Skeletal muscle tissue (tissue), 4 donors: ENCODE results near the gene ITGAV. TPM values are rescaled to one million over a fixed set of nuclear protein-coding genes. Genes with fewer than 3 reads are reported as not detected.
"Not testable (repeated sequence)": the region's sequence is repeated elsewhere in the genome, so short reads cannot be mapped to it uniquely, and the experiment has no call there.

Source experiments
- H3K27ac ChIP-seq: one replicate; pipeline ENCODE4 v1.7.0; 2013; ENCODE audit warnings: mild to moderate bottlenecking, low read depth, low read length, inconsistent platforms
- H3K27me3 ChIP-seq, 3 donors: one replicate each; pipeline ENCODE4 v1.7.0; 2013; ENCODE audit warnings: low read length in 3 of 3; ENCODE audit not compliant: control insufficient read depth in 3 of 3, insufficient read depth in 3 of 3
- H3K36me3 ChIP-seq, 3 donors: one replicate each; pipeline ENCODE4 v1.7.0; 2013; ENCODE audit warnings: low read length in 3 of 3; ENCODE audit not compliant: control insufficient read depth in 3 of 3, insufficient read depth in 3 of 3
- H3K4me1 ChIP-seq, 3 donors: one replicate each; pipeline ENCODE4 v1.7.0; 2013; ENCODE audit warnings: low read length in 3 of 3, mild to moderate bottlenecking in 3 of 3; ENCODE audit not compliant: control insufficient read depth in 3 of 3, insufficient read depth in 3 of 3
- H3K4me3 ChIP-seq, 3 donors: one replicate each; pipeline ENCODE4 v1.7.0; 2013; ENCODE audit warnings: low read length in 3 of 3
- H3K9ac ChIP-seq, 3 donors: one replicate each; pipeline ENCODE4 v1.7.0; 2013; ENCODE audit warnings: low read length in 3 of 3, mild to moderate bottlenecking in 3 of 3, moderate library complexity in 2 of 3, low read depth in 1 of 3
- H3K9me3 ChIP-seq, 3 donors: one replicate each; pipeline ENCODE4 v1.7.0; 2013; ENCODE audit warnings: low read length in 3 of 3; ENCODE audit not compliant: control insufficient read depth in 3 of 3
- total RNA-seq: library from RNA; depleted of rRNA; stranded (reverse); fragments of >200 nt; gene quantifications from one replicate; pipeline ENCODE4 v1.2.3, GENCODE V29; 2014
- donor health status: Osteomylitis.

ITGAV gene
- total RNA-seq, 1 donor from 2014 or later, result 62.1 TPM

DNA sequence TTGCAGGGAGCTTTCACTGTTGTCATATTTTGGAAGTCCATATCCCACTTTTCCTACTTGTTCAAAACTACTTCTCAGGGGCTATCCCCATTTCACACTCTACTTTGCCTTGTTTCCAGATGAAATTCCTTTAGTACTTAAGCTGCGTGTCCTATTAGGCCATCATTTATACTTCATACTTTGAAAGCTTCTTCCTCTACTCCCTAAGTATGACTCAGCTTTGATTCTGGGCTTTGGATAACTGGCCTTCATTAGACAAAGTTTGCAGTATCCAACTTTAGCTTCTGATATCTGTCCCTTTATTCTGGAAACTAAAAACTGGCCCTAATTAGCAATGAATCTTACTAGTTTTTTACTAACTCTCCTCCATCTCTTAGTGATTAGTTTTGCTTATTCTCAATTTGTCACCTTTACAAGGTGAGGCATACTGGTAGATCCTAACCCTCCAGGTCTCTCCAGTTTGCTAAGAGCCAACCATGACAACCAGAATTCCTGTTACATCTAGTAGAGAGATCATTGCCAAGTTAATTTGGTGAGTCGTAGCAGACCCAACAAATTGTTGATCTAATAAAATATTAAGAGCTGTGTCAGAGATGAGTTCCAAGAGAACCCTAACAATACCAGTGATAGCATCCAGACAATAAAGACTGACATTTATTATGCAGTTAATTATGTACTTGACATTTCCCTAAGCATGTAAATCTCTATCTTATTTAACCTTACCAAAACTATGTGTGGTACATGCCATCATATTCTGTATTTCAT lies 31.2 kb upstream of the ITGAV start:
- Histone ChIP-seq H3K4me3 (no peak overlapping the region), H3K27me3 (no peaks in the 10 kb centered on the region), H3K27ac (no peak overlapping the region), H3K36me3 (no peaks in the 10 kb centered on the region), H3K9me3 (no peaks in the 10 kb centered on the region), H3K9ac (no peak overlapping the region), H3K4me1 (peaks cover 0 to 6% (median 0%) of the 10 kb centered on the region in 3 donors)

DNA sequence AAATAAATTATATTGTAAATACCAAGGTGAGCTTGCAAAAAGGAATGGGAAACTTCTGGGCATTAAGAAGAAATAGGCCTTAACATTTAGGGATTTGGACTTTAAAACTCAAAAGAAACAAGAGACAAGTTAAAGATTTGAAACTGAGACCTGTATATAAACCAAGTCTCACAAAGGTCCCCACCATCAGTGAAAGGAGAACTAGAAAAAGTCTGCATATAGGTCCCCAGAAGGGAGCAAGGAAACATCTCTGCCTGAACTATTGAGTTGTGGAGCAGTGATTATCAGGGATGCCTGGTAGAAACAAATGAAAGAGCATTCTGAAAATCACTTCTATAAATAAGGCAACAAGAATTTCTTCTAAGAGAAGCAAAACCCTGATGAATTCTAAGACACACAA lies 30.5 kb upstream of the ITGAV start:
- H3K27me3 ChIP-seq, result no peaks in the 10 kb centered on the region
- H3K9me3 ChIP-seq, result no peaks in the 10 kb centered on the region
- H3K4me3 ChIP-seq, result no peak overlapping the region
- H3K4me1 ChIP-seq, result peaks cover 0 to 6% (median 0%) of the 10 kb centered on the region in 3 donors
- H3K27ac ChIP-seq, result no peak overlapping the region
- H3K9ac ChIP-seq, result no peak overlapping the region
- H3K36me3 ChIP-seq, result no peaks in the 10 kb centered on the region

DNA sequence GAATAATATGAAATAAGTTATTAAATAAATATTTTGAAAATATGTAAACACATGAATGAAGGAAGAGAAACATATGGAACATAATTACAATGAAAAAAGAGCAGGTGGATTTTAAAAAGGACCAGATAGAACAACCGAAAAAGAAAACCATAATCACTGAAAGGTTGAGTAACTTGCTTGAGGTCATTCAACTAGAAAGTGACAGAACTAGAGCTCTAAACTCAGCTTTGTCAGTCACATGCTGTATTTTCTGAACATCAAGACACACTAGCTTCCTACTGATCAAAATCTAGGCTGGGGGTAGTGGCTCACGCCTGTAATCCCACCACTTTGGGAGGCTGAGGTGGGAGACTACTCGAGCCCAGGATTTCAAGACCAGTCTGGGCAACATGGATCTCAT lies 30.0 kb upstream of the ITGAV start:
- H3K36me3 ChIP-seq, result no peaks in the 10 kb centered on the region
- H3K4me1 ChIP-seq, result peaks cover 0 to 3% (median 0%) of the 10 kb centered on the region in 3 donors
- no peaks in the 10 kb centered on the region for H3K9me3 ChIP-seq
- H3K27ac ChIP-seq, result no peak overlapping the region
- no peak overlapping the region for H3K4me3 ChIP-seq
- H3K27me3 ChIP-seq, result no peaks in the 10 kb centered on the region
- no peak overlapping the region for H3K9ac ChIP-seq

DNA sequence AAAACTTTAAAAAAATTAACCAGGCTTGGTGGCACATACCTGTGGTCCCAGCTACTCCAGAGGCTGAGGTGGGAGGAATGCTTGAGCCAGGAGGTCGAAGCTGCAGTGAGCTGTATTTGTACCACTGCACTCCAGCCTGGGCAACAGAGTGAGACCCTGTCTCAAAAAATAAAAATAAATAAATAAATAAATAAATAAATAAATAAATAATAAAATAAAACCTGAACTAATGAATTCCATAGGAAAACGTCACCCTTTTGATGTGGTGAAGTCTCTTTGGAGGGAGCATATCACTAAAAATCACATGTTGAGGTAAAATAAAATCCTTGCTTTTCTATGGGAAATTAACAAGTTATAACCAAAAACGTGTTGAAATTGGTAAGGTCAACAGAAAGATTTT lies 29.6 kb upstream of the ITGAV start:
- Histone ChIP-seq H3K36me3 (no peaks in the 10 kb centered on the region), H3K27me3 (no peaks in the 10 kb centered on the region), H3K9me3 (no peaks in the 10 kb centered on the region), H3K4me3 (no peak overlapping the region), H3K27ac (no peak overlapping the region), H3K4me1 (no peaks in the 10 kb centered on the region), H3K9ac (no peak overlapping the region)

DNA sequence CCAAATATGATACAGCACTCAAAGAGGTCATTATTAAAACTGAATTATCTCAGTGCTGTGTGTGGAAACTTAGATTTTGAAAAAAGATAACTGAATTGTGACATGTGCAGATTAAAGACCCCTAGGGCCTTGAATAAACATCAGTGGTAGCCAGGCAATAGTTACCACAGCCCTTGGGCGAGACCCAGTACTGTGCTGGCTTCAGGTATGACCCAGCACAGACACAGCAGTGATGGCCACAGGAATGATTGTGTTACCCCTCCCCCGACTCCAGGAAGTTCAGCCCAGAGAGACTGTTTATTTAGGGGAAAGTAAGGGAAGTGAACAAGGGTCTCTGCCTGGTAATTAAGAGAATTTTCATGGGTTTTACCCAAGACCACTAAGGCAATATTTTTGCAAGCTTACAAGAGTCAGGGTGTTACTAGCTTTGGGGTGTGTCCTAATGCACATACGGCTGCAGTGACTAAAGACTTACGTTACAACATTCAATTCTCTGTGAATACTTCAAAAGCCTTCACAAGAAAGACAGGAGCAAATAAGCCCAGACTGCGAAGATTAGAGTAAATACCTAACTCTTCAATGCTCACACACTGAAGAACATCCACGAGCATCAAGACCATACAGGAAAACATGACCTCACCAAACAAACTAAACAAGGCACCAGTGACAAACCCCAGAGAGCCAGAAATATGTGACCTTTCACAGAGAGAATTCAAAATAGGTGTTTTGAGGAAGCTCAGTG lies 28.2 kb upstream of the ITGAV start:
- Histone ChIP-seq H3K27ac (no peak overlapping the region), H3K4me3 (no peak overlapping the region), H3K36me3 (no peaks in the 10 kb centered on the region), H3K4me1 (no peaks in the 10 kb centered on the region), H3K9ac (no peak overlapping the region), H3K9me3 (no peaks in the 10 kb centered on the region), H3K27me3 (no peaks in the 10 kb centered on the region)

DNA sequence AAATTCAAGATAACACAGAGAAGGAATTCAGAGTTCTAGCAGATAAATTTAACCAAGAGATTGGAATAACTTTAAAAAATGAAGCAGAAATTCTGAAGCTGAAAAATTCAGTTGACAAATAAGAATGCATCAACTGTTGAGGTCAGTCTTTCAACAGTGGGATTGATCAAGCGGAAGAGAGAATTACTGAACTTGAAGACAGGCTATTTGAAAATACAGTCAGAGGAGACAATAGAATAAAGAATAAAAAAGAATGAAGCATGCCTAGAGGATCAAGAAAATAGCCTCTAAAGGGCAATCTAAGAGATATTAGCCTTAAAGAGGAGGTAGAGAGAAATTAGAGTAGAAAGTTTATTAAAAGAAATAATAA lies 27.7 kb upstream of the ITGAV start:
- H3K27me3 ChIP-seq, result no peaks in the 10 kb centered on the region
- H3K4me1 ChIP-seq, result no peaks in the 10 kb centered on the region
- no peaks in the 10 kb centered on the region for H3K36me3 ChIP-seq
- no peak overlapping the region for H3K4me3 ChIP-seq
- H3K9ac ChIP-seq, result no peak overlapping the region
- no peak overlapping the region for H3K27ac ChIP-seq
- H3K9me3 ChIP-seq, result no peaks in the 10 kb centered on the region

DNA sequence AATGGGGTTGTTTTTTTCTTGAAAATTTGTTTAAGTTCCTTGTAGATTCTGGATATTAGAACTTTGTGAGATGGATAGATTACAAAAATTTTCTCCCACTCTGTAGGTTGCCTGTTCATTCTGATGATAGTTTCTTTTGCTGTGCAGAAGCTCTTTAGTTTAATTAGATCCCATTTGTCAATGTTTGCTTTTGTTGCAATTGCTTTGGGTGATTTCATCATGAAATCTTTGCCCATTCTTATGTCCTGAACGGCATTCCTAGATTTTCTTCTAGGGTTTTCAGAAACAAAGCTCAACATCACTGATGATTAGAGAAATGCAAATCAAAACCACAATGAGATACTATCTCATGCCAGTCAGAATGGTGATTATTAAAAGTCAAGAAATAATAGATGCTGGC lies 21.3 kb upstream of the ITGAV start:
- H3K27ac ChIP-seq, result not testable (repeated sequence)

DNA sequence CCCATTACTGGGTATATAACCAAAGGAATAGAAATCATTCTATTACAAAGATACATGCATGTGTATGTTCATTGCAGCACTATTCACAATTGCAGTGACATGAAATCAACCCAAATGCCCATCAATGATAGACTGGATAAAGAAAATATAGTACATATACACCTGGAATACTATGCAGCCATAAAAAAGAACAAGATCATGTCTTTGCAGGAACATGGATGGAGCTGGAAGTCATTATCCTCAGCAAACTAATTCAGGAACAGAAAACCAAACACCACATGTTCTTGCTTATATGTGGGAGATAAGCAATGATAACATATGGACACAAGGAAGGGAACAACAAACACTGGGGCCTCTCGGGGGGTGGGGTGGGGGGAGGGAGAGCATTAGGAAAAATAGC lies 20.7 kb upstream of the ITGAV start:
- H3K27ac ChIP-seq, H3K9me3 ChIP-seq, H3K36me3 ChIP-seq, H3K4me3 ChIP-seq, H3K27me3 ChIP-seq, H3K4me1 ChIP-seq, H3K9ac ChIP-seq: not testable (repeated sequence)

More for the DNA sequence above, 21.3 kb upstream of the ITGAV start:
- H3K36me3 ChIP-seq, H3K9me3 ChIP-seq, H3K27me3 ChIP-seq, H3K9ac ChIP-seq, H3K4me3 ChIP-seq, H3K4me1 ChIP-seq: not testable (repeated sequence)

DNA sequence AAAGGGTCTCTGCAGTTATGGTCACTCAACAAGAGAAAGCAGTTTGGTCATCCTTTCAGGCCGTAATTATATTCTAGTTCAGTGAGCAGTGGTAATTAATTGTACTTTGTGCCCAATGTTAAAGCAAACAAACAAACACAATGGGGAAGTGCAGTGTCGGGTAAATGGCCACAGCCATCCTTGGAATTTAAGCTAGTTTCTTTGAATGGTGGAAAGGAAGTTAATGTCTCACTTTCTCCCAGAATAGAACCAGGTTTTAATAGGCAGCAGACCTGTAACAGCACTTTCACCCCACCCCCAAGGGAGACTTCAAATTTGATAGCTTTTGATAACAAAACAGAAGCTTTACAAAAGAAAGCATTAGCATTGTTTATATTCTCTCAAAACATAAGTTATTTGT lies 20.0 kb upstream of the ITGAV start:
- no peak overlapping the region for H3K4me3 ChIP-seq
- H3K27me3 ChIP-seq, result no peaks in the 10 kb centered on the region
- H3K27ac ChIP-seq, result no peak overlapping the region
- H3K36me3 ChIP-seq, result no peaks in the 10 kb centered on the region
- no peak overlapping the region for H3K9ac ChIP-seq
- H3K9me3 ChIP-seq, result no peaks in the 10 kb centered on the region
- no peaks in the 10 kb centered on the region for H3K4me1 ChIP-seq

DNA sequence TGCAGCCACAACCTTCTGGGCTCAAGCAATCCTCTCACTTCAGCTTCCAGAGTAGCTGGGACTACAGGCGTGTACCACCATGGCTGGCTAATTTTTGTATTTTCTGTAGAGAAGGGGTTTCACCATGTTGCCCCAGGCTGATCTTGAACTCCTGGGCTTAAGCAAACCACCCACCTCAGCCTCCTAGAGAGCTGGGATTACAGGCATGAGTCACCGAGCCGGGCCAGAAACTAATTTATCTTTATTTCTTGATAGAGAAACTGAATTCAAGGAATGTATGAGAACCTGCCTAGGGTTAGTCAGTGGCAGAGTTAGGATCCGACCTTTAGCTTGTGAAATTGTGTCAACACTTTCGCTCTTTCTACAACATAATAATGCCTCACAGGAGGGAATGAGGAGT lies 19.3 kb upstream of the ITGAV start:
- H3K36me3 ChIP-seq, result no peaks in the 10 kb centered on the region
- no peak overlapping the region for H3K9ac ChIP-seq

More for the DNA sequence above, 19.3 kb upstream of the ITGAV start:
- Histone ChIP-seq H3K27me3 (no peaks in the 10 kb centered on the region), H3K9me3 (no peaks in the 10 kb centered on the region), H3K27ac (no peak overlapping the region), H3K4me1 (no peaks in the 10 kb centered on the region), H3K4me3 (no peak overlapping the region)
